ENCODE data around the gene TIMD4.
"Not testable (repeated sequence)": the region's sequence is repeated elsewhere in the genome, so short reads cannot be mapped to it uniquely, and the experiment has no call there.

TIMD4 gene

DNA sequence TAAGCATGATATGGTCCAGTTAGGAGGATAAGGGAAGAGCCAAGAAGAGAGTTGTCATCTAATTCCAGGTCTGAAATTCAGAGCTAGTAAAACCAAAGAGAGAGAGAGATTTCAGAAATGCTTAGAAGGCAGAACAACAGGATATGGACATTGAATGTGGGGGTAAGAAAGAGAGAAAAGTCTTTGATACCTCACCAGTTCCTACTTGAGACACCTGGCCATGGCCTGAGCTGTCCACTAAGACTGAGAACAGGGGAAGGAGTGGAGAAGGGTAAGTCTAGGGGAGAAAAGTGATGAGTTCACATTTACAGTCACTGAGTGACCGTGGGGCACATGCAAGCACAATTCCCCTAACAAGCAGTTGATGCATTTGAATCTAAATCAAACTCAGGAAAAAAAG lies 35.5 kb downstream of the TIMD4 start:
- TF ChIP-seq, protein P1, sequence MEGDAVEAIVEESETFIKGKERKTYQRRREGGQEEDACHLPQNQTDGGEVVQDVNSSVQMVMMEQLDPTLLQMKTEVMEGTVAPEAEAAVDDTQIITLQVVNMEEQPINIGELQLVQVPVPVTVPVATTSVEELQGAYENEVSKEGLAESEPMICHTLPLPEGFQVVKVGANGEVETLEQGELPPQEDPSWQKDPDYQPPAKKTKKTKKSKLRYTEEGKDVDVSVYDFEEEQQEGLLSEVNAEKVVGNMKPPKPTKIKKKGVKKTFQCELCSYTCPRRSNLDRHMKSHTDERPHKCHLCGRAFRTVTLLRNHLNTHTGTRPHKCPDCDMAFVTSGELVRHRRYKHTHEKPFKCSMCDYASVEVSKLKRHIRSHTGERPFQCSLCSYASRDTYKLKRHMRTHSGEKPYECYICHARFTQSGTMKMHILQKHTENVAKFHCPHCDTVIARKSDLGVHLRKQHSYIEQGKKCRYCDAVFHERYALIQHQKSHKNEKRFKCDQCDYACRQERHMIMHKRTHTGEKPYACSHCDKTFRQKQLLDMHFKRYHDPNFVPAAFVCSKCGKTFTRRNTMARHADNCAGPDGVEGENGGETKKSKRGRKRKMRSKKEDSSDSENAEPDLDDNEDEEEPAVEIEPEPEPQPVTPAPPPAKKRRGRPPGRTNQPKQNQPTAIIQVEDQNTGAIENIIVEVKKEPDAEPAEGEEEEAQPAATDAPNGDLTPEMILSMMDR (IDR thresholded peaks at IDR 0.05; ENCODE audit: control insufficient read depth, insufficient read depth, low read depth, low read length, missing control alignments), result no peak
- H3K4me3 ChIP-seq (ENCODE audit: control insufficient read depth, low read depth, low read length), result no peak overlapping the region
- DNase-seq (ENCODE audit: low read depth), result no peak

DNA sequence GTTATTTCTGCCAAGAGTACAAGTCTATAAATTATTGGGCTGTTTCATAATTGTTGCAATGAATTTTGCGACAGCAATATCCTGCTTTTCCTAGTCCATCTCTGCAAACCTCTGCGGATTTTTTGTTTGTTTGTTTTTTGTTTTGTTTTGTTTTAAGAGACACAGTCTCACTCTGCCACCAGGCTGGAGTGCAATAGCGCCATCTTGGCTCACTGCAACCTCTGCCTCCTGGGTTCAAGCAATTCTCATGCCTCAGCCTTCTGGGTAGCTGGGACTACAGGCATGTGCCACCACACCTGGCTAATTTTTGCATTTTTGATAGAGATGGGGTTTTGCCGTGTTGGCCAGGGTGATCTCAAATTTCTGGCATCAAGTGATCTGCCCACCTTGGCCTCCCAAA lies 37.3 kb downstream of the TIMD4 start:
- H3K4me3 ChIP-seq (ENCODE audit: control insufficient read depth, low read depth, low read length); DNase-seq (ENCODE audit: low read depth): not testable (repeated sequence)

DNA sequence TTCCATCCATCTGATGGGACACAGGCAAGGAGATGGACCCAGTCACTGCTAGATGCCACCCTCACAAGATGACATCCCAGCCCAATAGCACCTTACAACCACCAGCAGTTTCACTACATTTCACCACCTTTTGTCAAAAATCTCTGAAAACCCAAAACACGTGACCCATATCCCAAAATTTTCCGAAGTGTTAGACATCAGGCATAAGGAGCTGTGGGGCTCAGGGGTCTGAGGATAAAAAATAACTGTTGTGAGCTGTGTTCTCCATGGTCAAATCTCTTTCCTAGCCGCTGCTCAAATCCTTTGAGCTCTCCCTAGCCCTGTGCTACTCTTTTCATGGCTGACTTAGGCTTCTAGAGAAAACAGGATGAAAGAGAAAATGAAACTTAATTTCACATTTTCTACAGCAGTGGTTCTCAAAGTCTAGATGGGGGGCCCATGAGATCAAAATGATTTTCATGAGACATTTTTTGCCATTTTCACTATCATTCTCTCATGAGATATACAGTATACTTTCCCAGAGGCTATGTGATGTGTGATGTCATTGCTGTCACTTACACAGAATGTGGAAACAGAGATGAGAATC lies 40.7 kb downstream of the TIMD4 start:
- H3K4me3 ChIP-seq (ENCODE audit: control insufficient read depth, low read depth, low read length), result no peak overlapping the region
- DNase-seq (ENCODE audit: low read depth), result no peak
- TF ChIP-seq, protein P1 (IDR thresholded peaks at IDR 0.05; ENCODE audit: control insufficient read depth, insufficient read depth, low read depth, low read length, missing control alignments), result no peak

DNA sequence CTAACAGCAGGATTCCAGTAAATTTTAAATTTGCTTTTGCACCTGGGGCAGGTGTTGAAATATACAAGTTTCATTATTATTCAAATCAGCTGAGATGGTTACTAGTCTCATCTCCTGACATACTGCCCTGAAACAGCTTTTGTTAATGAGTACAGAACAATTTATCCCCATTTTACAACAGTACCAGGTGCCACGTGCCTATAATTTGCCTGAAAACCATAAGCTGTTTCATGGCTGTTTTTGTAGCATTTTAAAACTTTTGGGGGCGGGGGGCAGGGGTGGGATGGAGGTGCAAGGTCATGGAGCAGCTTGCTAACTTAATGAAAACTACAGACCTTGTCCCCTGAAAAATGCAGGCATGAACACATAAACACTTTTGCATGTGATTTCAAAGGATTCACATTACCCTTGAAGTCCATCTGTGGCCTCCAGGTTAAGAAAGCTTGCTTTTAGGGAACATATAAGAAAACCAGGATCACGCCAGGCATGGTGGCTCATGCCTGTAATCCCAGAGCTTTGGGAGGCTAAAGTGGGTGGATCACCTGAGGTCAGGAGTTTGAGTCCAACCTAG lies 42.1 kb downstream of the TIMD4 start:
- DNase-seq (ENCODE audit: low read depth), result no peak
- H3K4me3 ChIP-seq (ENCODE audit: control insufficient read depth, low read depth, low read length), result no peak overlapping the region

DNA sequence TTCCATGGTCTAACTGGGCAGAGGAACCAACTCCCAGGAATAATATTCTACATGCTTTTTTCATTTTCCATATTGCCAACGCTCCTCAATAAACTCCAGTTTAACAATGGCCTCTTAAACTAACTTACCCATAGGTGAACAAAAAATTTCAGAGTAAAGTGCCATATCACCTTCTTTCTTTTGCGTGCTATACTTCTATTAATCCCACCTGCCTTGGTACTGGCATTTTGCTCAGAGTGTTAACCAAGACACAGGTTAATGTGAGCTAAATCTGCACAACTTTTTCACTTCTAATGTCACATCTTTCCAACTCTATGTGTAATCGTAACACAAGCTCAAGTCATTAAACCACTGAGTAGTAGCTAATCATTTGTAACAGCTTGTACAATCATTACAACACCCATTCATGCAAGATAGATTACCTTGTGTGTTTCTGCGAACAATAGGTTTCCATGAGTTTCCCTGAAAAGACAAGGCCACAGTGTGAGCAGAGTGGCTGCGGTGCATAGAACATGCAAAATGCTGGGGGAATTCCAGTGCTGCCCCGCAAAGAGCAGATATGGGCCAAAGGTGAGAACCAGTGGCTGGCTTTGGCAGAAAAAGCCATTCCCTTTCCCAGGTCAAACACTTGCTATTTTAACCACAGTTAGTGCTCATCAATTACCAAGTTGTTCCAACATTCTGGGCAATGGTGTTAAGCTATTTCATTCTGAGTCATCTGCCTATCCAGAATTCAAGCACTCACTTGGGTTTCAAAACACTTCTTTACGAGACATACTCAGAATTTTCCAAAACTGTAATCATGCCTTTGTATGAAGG lies 42.8 kb downstream of the TIMD4 start:
- TF ChIP-seq, protein P1 (IDR thresholded peaks at IDR 0.05; ENCODE audit: control insufficient read depth, insufficient read depth, low read depth, low read length, missing control alignments), result no peak
- DNase-seq (ENCODE audit: low read depth), result no peak
- no peak overlapping the region for H3K4me3 ChIP-seq (ENCODE audit: control insufficient read depth, low read depth, low read length)

More for the DNA sequence above, 42.1 kb downstream of the TIMD4 start:
- TF ChIP-seq, protein P1 (IDR thresholded peaks at IDR 0.05; ENCODE audit: control insufficient read depth, insufficient read depth, low read depth, low read length, missing control alignments), result no peak

DNA sequence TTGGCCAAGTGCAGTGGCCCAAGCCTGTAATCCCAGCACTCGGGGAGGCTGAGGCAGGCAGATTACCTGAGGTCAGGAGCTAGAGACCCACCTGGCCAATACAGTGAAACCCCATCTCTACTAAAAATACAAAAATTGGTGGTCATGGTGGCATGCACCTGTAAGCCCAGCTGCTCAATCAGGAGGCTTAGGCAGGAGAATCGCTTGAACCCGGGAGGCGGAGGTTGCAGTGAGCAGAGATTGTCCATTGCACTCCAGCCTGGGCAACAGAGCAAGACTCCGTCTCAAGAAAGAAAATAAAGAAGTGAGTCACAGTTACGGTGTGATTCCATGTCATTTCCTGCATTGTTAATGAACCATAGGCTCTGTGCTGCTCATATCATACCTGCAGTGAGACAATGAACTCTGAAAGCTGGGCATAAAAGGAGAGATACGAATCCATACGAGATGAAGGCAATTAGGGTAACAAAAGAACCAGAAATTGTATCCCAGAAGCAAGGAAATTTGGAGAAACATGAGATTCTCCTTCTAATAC lies 44.6 kb downstream of the TIMD4 start:
- no peak for DNase-seq (ENCODE audit: low read depth)
- TF ChIP-seq, protein P1 (IDR thresholded peaks at IDR 0.05; ENCODE audit: control insufficient read depth, insufficient read depth, low read depth, low read length, missing control alignments), result no peak

DNA sequence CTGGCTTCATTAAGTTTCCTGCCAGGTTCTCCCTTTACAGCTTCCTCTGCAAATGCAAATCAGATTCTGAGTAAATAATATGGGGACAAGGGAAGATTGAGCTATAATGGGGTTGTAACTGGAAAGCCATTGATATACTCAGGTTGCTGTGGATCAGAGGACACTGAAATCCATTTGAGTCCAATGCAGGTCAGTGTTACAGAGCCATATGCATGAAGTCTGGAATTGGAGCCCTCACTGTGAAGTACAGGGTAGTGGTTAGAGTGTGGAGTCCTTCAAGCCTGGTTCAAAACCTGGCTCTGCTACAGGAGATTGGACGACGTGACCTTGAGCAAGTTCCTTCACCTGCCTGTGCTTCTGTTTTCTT lies 48.7 kb downstream of the TIMD4 start:
- no peak for DNase-seq (ENCODE audit: low read depth)
- no peak overlapping the region for H3K4me3 ChIP-seq (ENCODE audit: control insufficient read depth, low read depth, low read length)
- TF ChIP-seq, protein P1 (IDR thresholded peaks at IDR 0.05; ENCODE audit: control insufficient read depth, insufficient read depth, low read depth, low read length, missing control alignments), result no peak

More for the DNA sequence above, 44.6 kb downstream of the TIMD4 start:
- no peak overlapping the region for H3K4me3 ChIP-seq (ENCODE audit: control insufficient read depth, low read depth, low read length)
